Aortic smooth muscle cell (primary cell): Measurements from ENCODE around the gene PAGE4. TPM values are rescaled to one million over a fixed set of nuclear protein-coding genes. Genes with fewer than 3 reads are reported as not detected.

Experiments used
- total RNA-seq: library from RNA; depleted of rRNA; stranded (reverse); fragments of >200 nt; gene quantifications from 2 replicates; pipeline ENCODE4 v1.2.3, GENCODE V29; 2014

The PAGE4 gene, protein sequence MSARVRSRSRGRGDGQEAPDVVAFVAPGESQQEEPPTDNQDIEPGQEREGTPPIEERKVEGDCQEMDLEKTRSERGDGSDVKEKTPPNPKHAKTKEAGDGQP
- not detected in 2 replicates for total RNA-seq

GRCh38 chrX:49829016-49829415, at the start of gene PAGE4:
Gene PAGE4 (plus strand): TSS chrX:49829303. CDS start chrX:49830429, 1,126 bp downstream.

GRCh38 chrX:49878834-49879655, 49.9 kb downstream of the PAGE4 start, which contains the start of gene USP27X:
Gene USP27X (plus strand): TSS chrX:49879484. CDS start chrX:49880308, 824 bp downstream.

Other genes with a start within 250 kb of the PAGE4 start
- not detected in 2 replicates for gene GAGE12H, start 249.4 kb upstream of the PAGE4 start, total RNA-seq
- not detected in 2 replicates for gene GAGE2A, start 239.8 kb upstream of the PAGE4 start, total RNA-seq
- gene GAGE1, start 230.3 kb upstream of the PAGE4 start, total RNA-seq, result not detected in 2 replicates
- not detected in 2 replicates for gene PAGE1, start 133.3 kb upstream of the PAGE4 start, total RNA-seq
- gene USP27X, start 50.2 kb downstream of the PAGE4 start, total RNA-seq, result 2.4 and 2.8 TPM in 2 replicates
- gene CLCN5, start 93.3 kb downstream of the PAGE4 start, total RNA-seq, result 13.7 and 14.1 TPM in 2 replicates